Bone marrow (tissue), 2 donors: ENCODE data around the gene KCNA1.

Experiments used
- DNase-seq, 2 donors: peaks; one replicate each; lab custom pipeline; 2025; lab: John Stamatoyannopoulos, UW

The KCNA1 gene

GRCh38 chr12:4911316-4911994 is 1.8 kb downstream of the KCNA1 start:
- no peak for DNase-seq

- DNase-seq = no peak
Observed at GRCh38 chr12:4914720-4915119, 5.0 kb downstream of the KCNA1 start.

- no peak for DNase-seq
Observed at GRCh38 chr12:4915752-4916151, 6.0 kb downstream of the KCNA1 start.

GRCh38 chr12:4918950-4919660 is 9.4 kb downstream of the KCNA1 start:
- no peak for DNase-seq

GRCh38 chr12:4932576-4932975 is 22.9 kb downstream of the KCNA1 start:
- no peak for DNase-seq

- no peak for DNase-seq
Observed at GRCh38 chr12:4933411-4933810, 23.7 kb downstream of the KCNA1 start.

GRCh38 chr12:4934407-4935035 is 24.8 kb downstream of the KCNA1 start:
- DNase-seq = no peak

GRCh38 chr12:4938900-4939299 is 29.2 kb downstream of the KCNA1 start:
- DNase-seq = no peak

GRCh38 chr12:4939418-4940023 is 29.8 kb downstream of the KCNA1 start:
- no peak for DNase-seq

- DNase-seq = no peak
Observed at GRCh38 chr12:4943067-4943937, 33.6 kb downstream of the KCNA1 start.

- DNase-seq = no peak
Observed at GRCh38 chr12:4943938-4944284, 34.2 kb downstream of the KCNA1 start.

- no peak for DNase-seq
Observed at GRCh38 chr12:4947253-4947652, 37.5 kb downstream of the KCNA1 start.

- no peak for DNase-seq
Observed at GRCh38 chr12:4951083-4951482, 41.4 kb downstream of the KCNA1 start.

- DNase-seq = no peak
Observed at GRCh38 chr12:4951601-4952000, 41.9 kb downstream of the KCNA1 start.

- DNase-seq = no peak
Observed at GRCh38 chr12:4954621-4955354, 45.1 kb downstream of the KCNA1 start.

- DNase-seq = no peak
Observed at GRCh38 chr12:4956054-4956453, 46.3 kb downstream of the KCNA1 start.

- DNase-seq = no peak
Observed at GRCh38 chr12:4956968-4957367, 47.3 kb downstream of the KCNA1 start.

- no peak for DNase-seq
Observed at GRCh38 chr12:4957761-4958160, 48.1 kb downstream of the KCNA1 start.

- DNase-seq = no peak
Observed at GRCh38 chr12:4958697-4959375, 49.1 kb downstream of the KCNA1 start.

- no peak for DNase-seq
Observed at GRCh38 chr12:4959381-4959780, 49.7 kb downstream of the KCNA1 start.

GRCh38 chr12:4960030-4960429 is 50.3 kb downstream of the KCNA1 start:
- DNase-seq = no peak
